Naive thymus-derived CD4-positive, alpha-beta T cell (primary cell): ENCODE measurements around the gene ZBTB17. TPM values are rescaled to one million over a fixed set of nuclear protein-coding genes. Genes with fewer than 3 reads are reported as not detected.
"Not testable (repeated sequence)": the region's sequence is repeated elsewhere in the genome, so short reads cannot be mapped to it uniquely, and the experiment has no call there.

Experiments used
- ATAC-seq: fragments of 150-1000 bp; cut with Tn5 transposase; 2 replicates; pipeline ENCODE4 v1.10.0; 2021; ENCODE audit warnings: mild to moderate bottlenecking, moderate library complexity
- CTCF ChIA-PET: fragments of 350-600 bp; sonication (Branson Sonifier 250); formaldehyde crosslinking; loops from one replicate; lab custom pipeline; 2021; ENCODE audit warnings: antibody characterized with exemption; lab: Charles Lee
- POLR2A ChIA-PET: fragments of 350-600 bp; sonication (Branson Sonifier 250); formaldehyde crosslinking; loops from one replicate; lab custom pipeline; 2021; ENCODE audit warnings: antibody characterized with exemption, inconsistent platforms; lab: Charles Lee
- DNase-seq, 9 donors: peaks; one replicate each; pipeline versions ENCODE4 v3.0.0 to v3.0.0-alpha.2; 2020 to 2022; ENCODE audit warnings: mixed read lengths in 1 of 9
- H3K27ac ChIP-seq: one replicate; pipeline ENCODE4 v1.7.0; 2013; ENCODE audit warnings: mild to moderate bottlenecking, low read depth, low read length, moderate library complexity
- H3K27me3 ChIP-seq, 2 donors: one replicate each; pipeline ENCODE4 v1.7.0; 2013; ENCODE audit warnings: low read length in 2 of 2, mild to moderate bottlenecking in 2 of 2, moderate library complexity in 2 of 2; ENCODE audit not compliant: control insufficient read depth in 2 of 2, insufficient read depth in 2 of 2
- H3K36me3 ChIP-seq, 3 experiments: 1 replicate in 2 of 3; 2 replicates in 1 of 3; pipeline ENCODE4 v1.7.0; 2013; ENCODE audit warnings: low read length in 3 of 3, mild to moderate bottlenecking in 3 of 3, moderate library complexity in 1 of 3; ENCODE audit not compliant: insufficient read depth in 3 of 3, control insufficient read depth in 2 of 3
- H3K4me1 ChIP-seq, 2 donors: one replicate each; pipeline ENCODE4 v1.7.0; 2013; ENCODE audit warnings: low read length in 2 of 2, mild to moderate bottlenecking in 2 of 2, moderate library complexity in 1 of 2; ENCODE audit not compliant: control insufficient read depth in 2 of 2, insufficient read depth in 2 of 2
- H3K4me3 ChIP-seq: 2 replicates; pipeline ENCODE4 v1.7.0; 2013; ENCODE audit warnings: mild to moderate bottlenecking, low read length
- H3K9me3 ChIP-seq, 3 experiments: 1 replicate in 2 of 3; 2 replicates in 1 of 3; pipeline ENCODE4 v1.7.0; 2013; ENCODE audit warnings: low read length in 3 of 3; ENCODE audit not compliant: control insufficient read depth in 2 of 3
- H3K27ac Mint-ChIP-seq, 9 donors: one replicate each; pipeline ENCODE4 v1.8.0; 2020 to 2022; ENCODE audit warnings: mixed read lengths in 9 of 9, mild to moderate bottlenecking in 8 of 9, moderate library complexity in 5 of 9, inconsistent platforms in 2 of 9
- H3K27me3 Mint-ChIP-seq, 5 donors: one replicate each; pipeline ENCODE4 v1.8.0; 2021 to 2022; ENCODE audit warnings: mixed read lengths in 5 of 5, mild to moderate bottlenecking in 1 of 5
- H3K36me3 Mint-ChIP-seq, 5 donors: one replicate each; pipeline ENCODE4 v1.8.0; 2020 to 2022; ENCODE audit warnings: mixed read lengths in 5 of 5, mild to moderate bottlenecking in 3 of 5, inconsistent platforms in 1 of 5
- H3K4me1 Mint-ChIP-seq, 7 donors: one replicate each; pipeline ENCODE4 v1.8.0; 2020 to 2022; ENCODE audit warnings: mixed read lengths in 7 of 7, mild to moderate bottlenecking in 3 of 7, inconsistent platforms in 1 of 7
- H3K4me3 Mint-ChIP-seq, 10 donors: one replicate each; pipeline ENCODE4 v1.8.0; 2020 to 2022; ENCODE audit warnings: mild to moderate bottlenecking in 10 of 10, mixed read lengths in 10 of 10, moderate library complexity in 6 of 10, inconsistent platforms in 2 of 10
- H3K9me3 Mint-ChIP-seq, 11 donors: one replicate each; pipeline ENCODE4 v1.8.0; 2020 to 2022; ENCODE audit warnings: mixed read lengths in 11 of 11, mild to moderate bottlenecking in 4 of 11, inconsistent platforms in 1 of 11, moderate library complexity in 1 of 11
- intact Hi-C, 2 donors: fragments of 100-400 bp; cut with micrococcal nuclease; formaldehyde crosslinking; loops; one replicate each; pipeline ENCODE4 v1.15.1; 2023
- polyA plus RNA-seq, 2 donors: library from polyadenylated mRNA; unstranded; fragments of 300-500 nt; fragmentation: Illumina TruSeq; gene quantifications; one replicate each; pipeline ENCODE4 v1.2.3, GENCODE V29; 2021
- total RNA-seq, 6 experiments: library from RNA in 5 of 6; stranded (reverse) in 5 of 6; gene quantifications; 1 replicate in 5 of 6; 2 replicates in 1 of 6; pipeline ENCODE4 v1.2.3 and lab custom pipeline; 2021 to 2026

Gene ZBTB17
- total and polyA plus RNA-seq, 7 experiments from 2014 or later: 11.2 to 85.1 (median 63.5) TPM

DNA sequence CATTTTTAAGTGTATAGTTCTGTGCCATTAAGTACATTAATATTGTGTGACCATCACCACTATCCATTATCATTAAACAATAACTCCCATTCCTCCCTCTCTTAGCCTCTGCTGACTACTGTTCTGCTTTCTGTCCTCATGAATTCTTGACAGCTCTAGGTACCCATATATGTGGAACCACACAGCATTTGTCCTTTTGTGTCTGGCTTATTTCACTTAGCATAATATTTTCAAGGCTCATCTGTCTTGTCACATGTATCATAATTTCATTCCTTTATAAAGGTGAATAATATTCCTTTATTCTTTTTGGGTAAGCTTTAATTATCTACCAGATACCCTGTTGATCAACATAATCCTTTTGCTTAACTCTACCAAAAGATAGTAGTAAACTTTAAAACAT lies 80.7 kb downstream of the ZBTB17 start:
- ChIA-PET CTCF (interaction anchor here (0.6 to 1.4 kb wide), 2 partner anchors 9 to 493 kb away, joined by 3 read pairs; no protein-coding TSS in a partner anchor), POLR2A (interaction anchor here (0.6 to 1.2 kb wide), 3 partner anchors 30 to 99 kb away, joined by 3 to 4 read pairs (median 3); no protein-coding TSS in a partner anchor)
- Histone ChIP-seq H3K4me3 (no peak overlapping the region), H3K27ac (no peak overlapping the region), H3K27me3 (no peaks in the 10 kb centered on the region), H3K36me3 (peaks cover 0 to 11% (median 5%) of the 10 kb centered on the region in 3 experiments), H3K4me1 (no peaks in the 10 kb centered on the region), H3K9me3 (no peaks in the 10 kb centered on the region)
- Mint-ChIP-seq H3K4me3 (peak overlapping the region in 1 of 10 donors; percentile 11), H3K27me3 (no peaks in the 10 kb centered on the region), H3K27ac (peak overlapping the region in 2 of 9 donors; percentile 10 to 44), H3K36me3 (peaks cover 14 to 22% (median 16%) of the 10 kb centered on the region in 5 donors), H3K4me1 (peaks cover 32 to 54% (median 47%) of the 10 kb centered on the region in 7 donors), H3K9me3 (peaks cover 0 to 2% (median 0%) of the 10 kb centered on the region in 11 donors)
- intact Hi-C loops: no loop called here
- no peak for ATAC-seq
- no peak for DNase-seq

DNA sequence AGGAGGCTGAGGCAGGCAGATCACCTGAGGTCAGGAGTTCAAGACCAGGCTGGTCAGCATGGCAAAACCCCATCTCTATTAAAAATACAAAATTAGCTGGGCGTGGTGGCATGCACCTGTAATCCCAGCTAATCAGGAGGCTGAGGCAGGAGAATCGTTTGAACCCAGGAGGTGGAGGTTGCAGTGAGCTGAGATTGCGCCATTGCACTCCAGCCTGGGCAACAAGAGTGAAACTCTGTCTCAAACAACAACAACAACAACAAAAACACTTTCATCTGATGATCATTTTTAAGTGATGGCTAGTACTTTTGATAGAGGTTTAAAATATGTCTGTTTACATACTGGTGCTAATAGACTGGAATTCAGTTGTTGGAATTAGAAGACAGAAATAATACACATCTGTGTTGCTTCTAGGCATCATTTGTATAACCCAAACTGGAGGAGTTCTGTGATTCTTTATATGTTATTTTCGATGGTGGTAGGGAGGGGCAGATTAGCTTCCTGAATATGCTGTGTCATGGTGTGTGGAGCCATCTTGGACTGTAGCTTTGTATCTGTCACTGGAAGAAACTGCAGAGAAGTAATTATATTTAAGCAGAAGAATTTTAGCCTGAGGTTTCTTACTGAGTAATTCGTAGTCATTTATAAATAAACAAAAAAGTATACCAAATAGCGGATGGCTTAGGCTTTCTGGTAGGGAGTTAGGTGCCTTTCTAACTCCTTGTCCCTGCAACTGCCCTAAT lies 82.9 kb downstream of the ZBTB17 start:
- H3K9me3 ChIP-seq, DNase-seq, CTCF ChIA-PET, H3K4me3 ChIP-seq, intact Hi-C loops, H3K27ac ChIP-seq, POLR2A ChIA-PET, H3K9me3 Mint-ChIP-seq, H3K27me3 Mint-ChIP-seq, H3K27me3 ChIP-seq, H3K4me1 ChIP-seq: not testable (repeated sequence)
- H3K36me3 Mint-ChIP-seq: peaks cover 8 to 19% (median 10%) of the 10 kb centered on the region in 5 donors
- peaks cover 21 to 49% (median 41%) of the 10 kb centered on the region in 7 donors for H3K4me1 Mint-ChIP-seq
- peak overlapping the region in 3 of 10 donors; percentile 5 to 55 (median 34) for H3K4me3 Mint-ChIP-seq
- peak; percentile 62 for ATAC-seq
- peak overlapping the region in 6 of 9 donors; percentile 4 to 84 (median 34) for H3K27ac Mint-ChIP-seq
- H3K36me3 ChIP-seq: peaks cover 0 to 17% (median 0%) of the 10 kb centered on the region in 3 experiments

Other genes starting within 250 kb of the ZBTB17 start
- 1 to 10 TPM; 1.5 to 4.6 (median 2.1) TPM for gene SLC25A34, start 239.8 kb downstream of the ZBTB17 start, total RNA-seq
- gene SLC25A34, start 239.8 kb downstream of the ZBTB17 start, polyA plus RNA-seq: under 1 TPM in 1 of 2 donors, not detected in 1; 0.08 TPM
- gene TMEM82, start 233.6 kb downstream of the ZBTB17 start, total RNA-seq: not detected
- not detected for gene TMEM82, start 233.6 kb downstream of the ZBTB17 start, polyA plus RNA-seq
- gene FBLIM1, start 217.3 kb downstream of the ZBTB17 start, total RNA-seq: under 1 TPM in 2 of 5 experiments, not detected in 3; 0.27 to 0.54 TPM
- under 1 TPM in 1 of 2 donors, not detected in 1; 0.41 TPM for gene FBLIM1, start 217.3 kb downstream of the ZBTB17 start, polyA plus RNA-seq
- 1 to 10 TPM in 3 of 5 experiments, under 1 TPM in 2; 0.69 to 1.9 (median 1.4) TPM for gene UQCRHL, start 168.5 kb downstream of the ZBTB17 start, total RNA-seq
- gene UQCRHL, start 168.5 kb downstream of the ZBTB17 start, polyA plus RNA-seq: 1 to 10 TPM in 1 of 2 donors, under 1 TPM in 1; 0.43 to 1.1 TPM
- 10 to 100 TPM; 72.1 to 92.1 (median 82.9) TPM for gene SPEN, start 128.4 kb downstream of the ZBTB17 start, total RNA-seq
- 10 to 100 TPM; 10.1 to 46.7 TPM for gene SPEN, start 128.4 kb downstream of the ZBTB17 start, polyA plus RNA-seq
- gene SRARP, start 28.1 kb upstream of the ZBTB17 start, total RNA-seq: not detected
- gene SRARP, start 28.1 kb upstream of the ZBTB17 start, polyA plus RNA-seq: not detected
- not detected for gene HSPB7, start 41.9 kb upstream of the ZBTB17 start, total RNA-seq
- not detected for gene HSPB7, start 41.9 kb upstream of the ZBTB17 start, polyA plus RNA-seq
- not detected for gene CLCNKA, start 45.9 kb upstream of the ZBTB17 start, total RNA-seq
- not detected for gene CLCNKA, start 45.9 kb upstream of the ZBTB17 start, polyA plus RNA-seq
- not detected for gene CLCNKB, start 67.7 kb upstream of the ZBTB17 start, total RNA-seq
- not detected for gene CLCNKB, start 67.7 kb upstream of the ZBTB17 start, polyA plus RNA-seq
- 1 to 10 TPM in 1 of 5 experiments, not detected in 4; 1.3 TPM for gene FAM131C, start 97.5 kb upstream of the ZBTB17 start, total RNA-seq
- gene FAM131C, start 97.5 kb upstream of the ZBTB17 start, polyA plus RNA-seq: not detected
- under 1 TPM in 2 of 5 experiments, not detected in 3; 0.59 to 0.61 TPM for gene EPHA2, start 180.0 kb upstream of the ZBTB17 start, total RNA-seq
- gene EPHA2, start 180.0 kb upstream of the ZBTB17 start, polyA plus RNA-seq: under 1 TPM in 1 of 2 donors, not detected in 1; 0.30 TPM
- 10 to 100 TPM in 3 of 5 experiments, 1 to 10 TPM in 2; 8.8 to 12.4 (median 10.5) TPM for gene ARHGEF19, start 236.6 kb upstream of the ZBTB17 start, total RNA-seq
- gene ARHGEF19, start 236.6 kb upstream of the ZBTB17 start, polyA plus RNA-seq: 1 to 10 TPM; 5.1 to 9.0 TPM